Activated naive CD4-positive, alpha-beta T cell (primary cell): ENCODE data around the gene FAM76A.
"Not testable (repeated sequence)": the region's sequence is repeated elsewhere in the genome, so short reads cannot be mapped to it uniquely, and the experiment has no call there.

Source experiments
- DNase-seq, 4 experiments: peaks; one replicate each; lab custom pipeline; 2025; lab: John Stamatoyannopoulos, UW

FAM76A gene

DNA sequence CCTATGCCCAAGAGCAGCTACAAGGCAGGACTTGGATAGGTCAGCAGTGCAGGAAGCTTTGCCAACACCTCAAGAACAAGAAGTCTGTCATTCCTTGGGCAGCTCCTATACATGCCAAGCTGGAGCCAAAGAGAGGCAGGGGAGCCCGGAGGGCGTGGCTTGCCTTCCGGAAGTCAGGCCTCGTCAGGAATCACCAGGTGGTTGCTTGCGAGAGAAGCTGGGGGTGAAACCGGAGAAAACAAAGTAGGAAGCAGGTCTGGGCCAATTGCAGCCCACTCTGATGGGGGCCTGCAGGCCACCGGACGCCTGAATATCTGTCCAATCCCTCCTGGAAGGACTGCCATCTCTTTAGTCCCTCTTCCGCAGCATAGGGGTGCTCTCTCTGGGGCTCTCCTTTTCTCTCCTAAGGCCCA is 794 bp upstream of the FAM76A start:
- DNase-seq, result no peak

DNA sequence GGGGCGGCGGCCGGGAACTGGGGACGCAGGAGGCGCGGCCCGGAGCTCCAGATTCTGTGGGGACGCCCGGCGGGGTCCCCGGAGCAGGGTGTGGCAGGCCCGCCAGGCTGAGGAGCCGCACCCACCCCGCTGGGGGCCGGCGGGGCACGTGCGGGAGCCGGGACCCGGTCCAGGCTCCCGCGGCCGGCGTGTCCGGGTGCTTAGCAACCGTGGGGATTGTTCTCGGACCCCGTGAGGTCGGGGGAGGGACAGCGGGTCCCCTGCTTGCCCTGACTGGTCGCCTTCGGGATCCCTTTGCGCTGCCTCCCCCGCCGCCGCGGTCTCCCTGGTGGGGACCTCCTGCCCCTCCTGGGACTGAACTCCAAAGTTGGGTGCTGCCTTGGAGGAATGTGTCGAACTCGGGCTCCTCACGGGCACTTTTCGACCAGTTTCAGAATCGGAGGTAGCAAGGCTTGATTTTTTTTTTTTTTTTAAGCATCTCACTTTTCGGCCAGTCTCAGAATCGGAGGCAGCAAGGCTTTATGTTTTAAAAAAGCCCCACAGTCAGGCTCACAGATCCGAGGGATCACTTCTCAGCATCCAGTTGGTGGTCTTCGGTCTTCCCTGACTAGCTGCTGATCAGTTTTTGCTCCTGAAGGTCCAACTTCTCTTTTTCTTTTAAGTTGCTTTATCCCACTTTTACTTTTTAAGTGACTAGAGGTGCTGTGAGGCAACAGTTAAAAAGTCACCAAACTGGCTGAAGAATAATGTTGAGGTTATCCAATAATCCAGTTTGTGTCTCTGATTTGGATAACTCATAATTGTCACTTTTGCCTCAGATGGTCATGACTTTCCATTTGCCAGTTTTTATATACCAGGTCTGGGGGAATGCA is 648 bp downstream of the FAM76A start:
- DNase-seq, result peak in 3 of 4 experiments; percentile 14 to 42 (median 35)

DNA sequence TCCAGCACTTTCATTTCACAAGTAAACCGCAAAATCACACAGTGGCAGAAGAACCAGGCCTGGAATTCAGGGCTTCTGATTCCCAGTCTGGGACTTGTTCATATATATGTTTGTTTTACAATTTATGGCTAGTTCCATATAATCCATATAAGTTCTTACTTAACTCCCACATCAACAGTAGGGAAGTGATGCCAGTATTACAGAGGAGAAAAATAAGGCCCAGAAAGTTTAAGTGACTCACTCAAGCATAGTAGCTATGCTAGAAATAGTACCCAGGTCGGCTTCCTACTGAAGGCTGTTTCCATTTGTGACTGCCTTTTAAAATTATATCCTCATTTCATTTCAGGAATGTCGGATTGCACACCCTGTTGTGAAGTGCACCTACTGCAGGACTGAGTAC is 1.4 kb downstream of the FAM76A start:
- no peak for DNase-seq

DNA sequence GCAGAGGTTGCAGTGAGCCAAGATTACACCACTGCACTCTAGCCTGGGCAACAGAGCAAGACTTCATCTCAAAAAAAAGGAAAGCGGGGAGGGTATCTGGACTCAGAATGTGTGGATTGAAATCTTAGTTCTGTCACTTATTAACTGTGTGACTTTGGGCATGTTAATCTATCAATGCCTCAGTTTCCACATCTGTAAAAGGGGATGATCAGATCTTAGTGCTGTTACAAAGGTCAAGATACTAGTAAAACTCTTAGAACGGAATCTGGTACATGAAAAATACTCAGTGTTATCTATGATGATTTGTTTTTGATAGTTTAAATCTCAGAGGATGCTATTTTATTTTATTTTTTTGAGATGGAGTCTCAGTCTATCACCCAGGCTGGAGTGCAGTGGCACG is 10.5 kb downstream of the FAM76A start:
- no peak for DNase-seq

DNA sequence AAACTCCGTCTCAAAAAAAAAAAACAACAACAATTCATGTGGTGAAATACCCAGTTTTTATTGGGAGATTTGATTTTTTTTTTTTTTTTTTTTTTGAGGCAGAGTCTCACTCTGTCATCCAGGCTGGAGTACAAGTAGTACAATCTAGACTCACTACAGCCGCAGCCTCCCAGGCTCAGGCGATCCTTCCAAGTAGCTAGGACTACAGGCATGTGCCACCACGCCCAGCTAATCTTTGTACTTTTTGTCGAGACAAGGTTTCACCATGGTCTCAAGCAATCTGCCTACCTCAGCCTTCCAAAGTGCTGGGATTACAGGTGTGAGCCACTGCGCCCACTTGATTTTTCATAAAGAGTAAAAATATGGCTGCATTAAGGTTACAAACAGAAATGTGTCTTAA is 15.4 kb downstream of the FAM76A start:
- no peak for DNase-seq

DNA sequence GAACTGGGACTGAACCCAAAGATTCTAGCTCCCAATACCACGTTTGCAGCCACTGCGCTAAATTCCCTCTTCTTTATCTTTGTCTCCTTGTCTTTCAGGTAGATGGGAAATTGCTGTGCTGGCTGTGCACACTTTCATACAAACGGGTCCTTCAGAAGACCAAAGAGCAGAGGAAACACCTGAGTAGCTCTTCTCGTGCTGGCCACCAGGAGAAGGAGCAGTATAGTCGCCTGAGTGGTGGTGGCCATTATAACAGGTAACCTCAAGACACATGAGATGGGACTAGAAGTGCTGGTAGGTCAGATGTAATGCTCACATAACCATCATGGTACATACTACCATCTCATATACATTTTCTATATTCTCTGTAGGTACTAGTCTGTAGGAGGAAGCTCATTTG is 18.8 kb downstream of the FAM76A start:
- no peak for DNase-seq

DNA sequence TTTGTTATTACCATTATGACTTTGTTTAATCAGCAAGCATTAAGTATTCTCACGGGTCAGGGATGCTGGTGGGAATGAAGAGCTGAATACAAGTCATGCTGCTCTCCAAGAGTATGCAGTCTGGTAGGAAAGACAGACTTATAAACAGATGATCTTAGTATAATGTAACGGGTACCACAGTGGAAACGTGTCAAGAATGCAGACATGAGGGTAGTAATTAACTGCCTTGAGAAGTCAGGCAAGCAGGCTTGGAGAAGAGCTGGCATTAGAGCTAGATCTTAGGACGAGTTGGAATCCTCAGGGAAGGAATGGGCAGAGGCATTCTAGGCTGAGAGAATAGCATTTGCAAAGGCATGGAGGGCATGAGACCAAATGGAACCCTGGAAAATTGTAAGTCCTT is 19.7 kb downstream of the FAM76A start:
- no peak for DNase-seq

DNA sequence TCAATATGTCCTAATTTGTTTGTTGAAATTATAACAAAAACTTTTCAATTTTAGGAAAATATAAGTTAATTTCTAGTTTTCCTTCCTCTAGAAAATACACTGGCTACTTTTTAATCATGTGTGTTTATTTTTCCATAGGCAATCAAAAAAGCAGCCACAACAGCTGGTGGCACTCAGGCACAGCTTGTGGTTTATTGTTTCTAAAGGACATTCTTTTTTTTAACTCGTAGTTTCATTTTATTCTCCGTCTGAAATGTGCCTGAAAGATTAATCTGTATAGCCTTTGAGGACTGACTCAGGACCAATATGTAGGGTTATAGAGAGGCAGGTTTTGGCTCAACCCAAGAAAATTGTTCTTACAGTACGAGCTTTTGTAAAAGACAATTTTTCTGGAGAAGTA is 26.6 kb downstream of the FAM76A start:
- no peak for DNase-seq

DNA sequence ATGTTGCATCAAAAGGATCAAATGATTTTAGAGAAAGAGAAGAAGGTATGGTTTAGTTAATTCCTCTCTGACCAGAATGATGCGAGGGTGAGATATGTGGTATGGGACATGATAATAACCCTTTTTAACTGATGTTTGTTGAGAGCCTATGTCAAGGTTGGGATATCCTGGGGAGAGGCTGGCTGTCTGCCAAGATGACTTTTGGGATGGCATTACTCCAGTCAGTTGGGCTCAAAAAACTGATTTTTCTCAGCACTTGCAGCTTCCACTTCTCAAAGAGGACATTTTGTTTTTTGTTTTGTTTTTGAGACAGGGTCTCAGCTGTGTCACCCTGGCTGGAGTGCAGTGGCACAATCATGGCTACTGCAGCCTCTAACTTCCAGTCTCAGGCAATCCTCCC is 29.5 kb downstream of the FAM76A start:
- no peak for DNase-seq

DNA sequence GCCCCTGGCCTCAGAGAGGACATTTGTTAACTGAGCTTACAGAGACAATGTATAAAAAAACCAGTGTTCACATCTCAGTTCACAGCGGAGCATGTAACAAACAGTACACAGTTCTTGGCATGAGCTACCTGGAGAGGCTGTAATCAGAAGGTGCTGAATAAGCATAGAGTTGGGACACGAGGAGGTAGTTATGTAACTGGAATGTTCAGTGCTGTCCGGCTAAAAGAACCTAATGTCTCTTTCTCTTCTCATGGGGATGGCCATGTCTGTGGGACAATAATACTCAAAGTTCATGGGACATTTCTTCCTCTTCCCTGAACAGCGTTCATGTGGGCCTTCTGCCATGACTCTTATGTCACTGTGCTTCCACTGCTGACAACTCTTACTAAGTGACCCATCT is 30.1 kb downstream of the FAM76A start:
- DNase-seq, result no peak

DNA sequence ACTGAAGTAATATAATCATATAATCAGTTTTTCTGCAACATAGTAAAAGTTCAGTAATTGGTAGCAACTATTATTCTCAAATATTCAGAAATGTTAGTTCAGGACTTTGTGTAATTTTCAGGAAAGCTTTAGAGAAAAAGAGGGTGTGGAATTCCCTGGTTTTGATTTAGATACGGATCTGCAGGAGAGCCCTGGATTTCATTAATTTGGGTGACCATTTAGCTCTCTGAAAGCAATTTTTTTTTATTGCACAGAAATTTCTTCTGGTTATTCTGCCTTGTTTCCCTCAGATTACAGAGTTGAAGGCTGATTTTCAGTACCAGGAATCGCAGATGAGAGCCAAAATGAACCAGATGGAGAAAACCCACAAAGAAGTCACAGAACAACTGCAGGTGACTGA is 33.5 kb downstream of the FAM76A start:
- DNase-seq, result no peak

DNA sequence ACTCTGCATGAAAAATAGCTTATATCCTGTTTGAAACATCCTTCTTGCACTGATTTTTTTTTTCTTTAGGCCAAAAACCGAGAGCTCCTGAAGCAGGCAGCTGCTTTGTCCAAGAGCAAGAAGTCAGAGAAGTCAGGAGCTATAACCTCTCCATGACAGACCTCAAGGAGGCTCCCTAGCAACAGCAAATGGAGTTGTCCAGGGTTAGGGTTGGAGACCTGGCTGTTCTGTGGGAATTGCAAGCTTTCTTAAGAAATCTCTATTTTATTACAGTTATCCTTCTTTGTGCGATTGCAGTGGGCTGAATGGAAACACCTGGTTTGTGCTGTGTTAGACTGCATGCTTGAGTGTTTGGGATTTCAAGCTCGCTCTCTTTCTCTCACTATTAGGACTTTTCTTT is 34.7 kb downstream of the FAM76A start:
- no peak for DNase-seq

DNA sequence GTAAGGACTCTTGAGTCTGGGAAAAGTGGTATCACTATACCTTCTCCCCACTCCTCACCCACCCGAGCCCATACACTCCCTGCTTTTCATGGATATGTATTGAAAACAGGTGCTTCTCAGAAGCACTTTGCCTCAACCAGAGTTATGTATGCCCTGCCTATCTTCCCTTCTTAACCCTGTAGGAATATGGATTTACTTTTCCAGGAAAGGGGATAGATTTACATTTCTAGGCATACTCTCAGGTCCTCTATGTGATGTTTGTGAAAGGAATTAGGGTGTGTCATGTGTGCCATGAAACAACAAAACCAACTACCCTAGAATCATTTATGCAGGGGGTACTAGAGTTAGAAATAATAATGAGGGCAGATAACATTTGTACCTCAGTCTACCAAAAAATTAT is 36.3 kb downstream of the FAM76A start:
- no peak for DNase-seq

DNA sequence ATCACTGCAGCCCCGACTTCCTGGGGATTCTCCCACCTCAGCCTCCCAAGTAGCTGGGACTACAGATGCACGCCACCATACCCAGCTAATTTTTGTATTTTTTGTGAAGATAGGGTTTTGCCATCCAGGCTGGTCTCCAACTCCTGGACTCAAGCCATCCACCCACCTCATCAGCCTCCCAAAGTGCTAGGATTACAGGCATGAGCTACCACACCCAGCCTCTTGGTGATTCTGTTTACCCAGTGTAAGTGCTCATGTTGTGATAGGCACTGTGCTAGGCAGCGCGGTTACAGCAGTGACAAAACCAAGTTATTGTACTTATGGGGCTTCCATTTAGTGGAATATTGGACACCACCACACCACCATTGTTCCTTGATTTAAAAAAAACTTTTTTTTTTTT is 37.6 kb downstream of the FAM76A start:
- no peak for DNase-seq

DNA sequence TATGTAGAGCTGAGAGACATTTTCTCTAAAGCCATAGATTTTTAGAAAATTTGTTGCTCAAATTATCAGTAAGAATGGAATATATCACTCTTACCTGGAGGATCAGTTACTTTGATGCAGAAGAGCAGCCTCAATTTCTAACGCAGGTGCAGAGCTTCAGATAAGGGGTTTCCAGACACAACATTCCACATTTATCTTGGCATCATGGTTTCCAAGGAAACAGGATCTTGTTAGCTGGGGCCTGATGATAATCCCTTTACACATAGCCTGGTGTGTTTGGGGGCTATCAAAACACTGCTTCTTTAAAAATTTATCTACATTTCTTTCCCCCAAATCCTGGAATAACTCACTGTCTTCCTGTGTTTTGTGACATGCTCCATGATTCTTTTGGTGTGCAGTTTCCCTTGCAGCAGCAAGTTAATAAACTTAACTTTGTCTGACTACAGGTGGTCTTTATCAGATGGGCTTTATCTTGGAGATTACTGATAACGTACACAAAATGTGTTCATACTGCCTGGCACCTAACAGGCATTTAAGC is 44.6 kb downstream of the FAM76A start:
- DNase-seq, result no peak

DNA sequence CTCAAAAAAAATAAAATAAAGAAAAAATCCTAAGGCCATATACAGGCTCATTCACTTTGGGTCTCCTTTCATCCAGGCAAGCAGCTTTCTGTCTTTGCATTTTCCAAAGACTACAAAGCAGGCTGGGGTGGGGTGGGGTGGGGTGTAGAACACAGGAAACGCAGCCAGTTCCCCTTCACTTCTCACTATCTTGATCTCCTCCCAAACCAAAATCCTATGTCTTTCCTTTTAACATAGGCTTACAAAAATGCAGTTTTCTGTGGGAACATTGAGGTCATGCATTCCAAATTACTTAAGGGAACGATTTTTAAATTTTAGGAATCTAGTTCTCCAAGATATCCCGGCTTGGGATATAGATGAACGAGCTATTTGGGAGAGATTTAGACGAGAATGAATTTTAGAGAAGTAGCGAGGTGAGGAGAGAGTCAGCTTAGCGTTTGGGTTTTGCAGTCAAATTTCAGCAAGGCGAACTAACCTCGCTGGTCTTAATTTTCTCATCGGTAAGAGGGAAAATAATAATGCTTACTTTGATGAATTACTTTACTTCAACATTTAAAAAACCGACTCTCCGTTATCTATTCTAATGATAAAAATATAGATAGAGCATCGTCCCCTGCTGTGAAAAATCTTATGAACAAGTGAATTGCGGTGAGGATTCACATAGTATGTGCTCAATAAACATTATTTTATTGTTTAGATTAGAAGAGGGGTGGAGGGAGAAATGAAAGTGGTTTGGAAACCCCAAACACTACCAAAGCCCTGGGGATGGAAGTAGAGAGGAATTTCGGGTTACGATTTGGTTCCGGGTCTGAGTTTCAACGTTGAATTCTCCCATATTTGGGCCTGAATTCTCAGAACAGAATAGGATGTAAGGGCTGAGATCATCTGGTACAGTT is 46.5 kb downstream of the FAM76A start:
- no peak for DNase-seq

DNA sequence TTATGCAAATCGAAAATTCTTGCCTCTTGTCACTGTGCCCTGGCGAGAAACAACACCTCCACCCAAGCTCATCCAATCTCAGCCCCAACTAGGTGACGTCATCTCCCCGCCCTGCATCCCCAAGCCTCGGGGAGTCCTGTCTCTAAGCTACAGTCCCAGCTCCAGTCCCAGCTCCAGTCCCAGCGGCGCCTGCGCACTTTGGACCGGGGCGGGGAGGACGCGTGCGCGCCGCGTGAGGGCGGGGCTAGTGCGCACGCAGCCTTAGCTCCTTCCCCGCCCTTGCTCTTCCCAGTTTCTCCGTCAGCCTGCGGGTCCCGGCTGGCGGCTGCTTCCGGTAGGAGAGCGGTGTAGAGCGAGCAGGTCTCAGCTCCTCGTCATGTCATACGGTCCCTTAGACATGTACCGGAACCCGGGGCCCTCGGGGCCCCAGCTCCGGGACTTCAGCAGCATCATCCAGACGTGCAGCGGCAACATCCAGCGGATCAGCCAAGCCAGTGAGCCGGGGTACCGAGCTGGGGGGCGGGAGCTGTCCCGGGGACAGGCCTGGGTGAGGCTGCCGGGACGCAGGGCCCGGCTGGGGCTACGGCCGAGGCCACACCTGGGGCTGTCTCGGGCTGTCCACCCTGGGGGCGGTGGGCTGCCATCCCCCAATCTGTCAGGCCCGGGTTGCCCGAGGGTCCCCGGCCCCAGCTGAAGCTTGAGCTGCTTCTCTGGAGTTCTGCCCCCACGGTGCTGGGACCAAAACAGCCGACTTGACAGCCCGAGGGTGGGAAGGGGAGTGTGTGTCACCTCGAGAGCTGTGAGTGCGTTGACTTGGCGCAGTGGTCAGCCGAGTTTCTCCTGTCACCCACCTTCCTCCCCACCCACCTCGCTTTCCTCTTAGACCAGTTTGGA is 47.4 kb downstream of the FAM76A start, which contains the start of gene STX12:
STX12 (plus strand) TSS at position 288 of the 894 bp plus-strand sequence; CDS start at position 377, 89 bp downstream.
- peak; percentile 90 to 95 (median 94) for DNase-seq

DNA sequence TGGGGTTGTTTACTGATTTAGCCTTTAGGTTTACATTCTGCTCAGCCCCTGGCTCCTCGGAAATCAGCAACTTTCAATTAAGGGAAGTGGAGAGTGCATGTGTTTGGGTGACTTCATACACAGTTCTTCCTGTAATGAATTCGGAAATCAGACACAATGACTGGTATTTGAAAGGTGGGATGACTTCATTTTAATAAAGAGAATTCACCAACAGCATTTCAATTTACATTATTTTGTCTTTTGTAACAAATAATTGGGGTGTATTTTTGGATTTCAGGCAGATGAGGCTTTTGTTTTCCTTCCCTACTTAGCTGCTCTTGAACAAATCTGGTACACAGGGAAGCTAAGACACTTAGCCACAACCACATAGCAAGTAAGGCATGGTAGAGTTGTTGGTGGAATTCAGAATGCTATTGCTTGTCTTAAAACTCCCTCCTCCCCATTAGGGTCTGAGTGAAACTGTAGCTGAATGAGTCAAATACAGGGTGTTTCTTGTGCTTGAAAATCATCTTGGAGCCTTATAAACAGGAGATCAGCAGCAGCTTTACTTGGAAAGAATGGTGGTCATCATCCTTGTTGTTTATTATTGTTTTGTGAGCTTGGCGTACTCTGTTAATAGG is 48.2 kb downstream of the FAM76A start:
- no peak for DNase-seq

DNA sequence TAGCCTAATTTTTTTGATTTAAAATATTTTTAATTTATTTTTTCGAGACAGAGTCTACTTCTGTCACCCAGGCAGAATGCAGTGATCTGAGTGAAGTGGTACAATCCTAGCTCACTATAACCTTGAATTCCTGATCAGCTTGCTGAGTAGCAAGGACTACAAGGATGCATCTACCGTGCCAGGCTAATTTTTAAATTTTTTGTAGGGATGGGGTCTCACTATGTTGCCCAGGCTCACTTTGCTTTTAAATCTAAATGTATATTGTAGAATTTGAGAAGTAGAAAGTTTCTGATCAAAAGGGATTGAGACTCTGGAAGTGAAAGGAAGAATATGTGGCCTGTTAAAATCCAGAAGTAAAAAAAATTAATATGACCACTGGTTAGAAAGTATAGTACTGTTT is 48.9 kb downstream of the FAM76A start:
- no peak for DNase-seq

DNA sequence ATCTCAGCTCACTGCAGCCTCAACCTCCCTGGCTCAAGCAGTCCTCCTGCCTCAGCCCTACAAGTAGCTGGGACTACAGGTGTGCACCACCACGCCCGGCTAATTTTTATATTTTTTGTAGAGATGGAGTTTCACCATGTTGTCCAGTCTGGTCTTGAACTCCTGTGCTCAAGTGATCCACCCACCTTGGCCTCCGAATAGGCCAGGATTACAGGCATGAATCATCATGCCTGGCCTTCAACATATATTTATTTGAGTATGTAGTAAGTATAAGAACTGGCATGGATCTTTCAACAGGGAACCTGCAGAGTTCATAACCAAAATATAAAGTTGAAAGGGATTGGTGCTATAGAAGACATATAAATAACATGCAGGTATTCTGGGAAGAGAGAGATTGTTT is 49.6 kb downstream of the FAM76A start:
- DNase-seq, result not testable (repeated sequence)

DNA sequence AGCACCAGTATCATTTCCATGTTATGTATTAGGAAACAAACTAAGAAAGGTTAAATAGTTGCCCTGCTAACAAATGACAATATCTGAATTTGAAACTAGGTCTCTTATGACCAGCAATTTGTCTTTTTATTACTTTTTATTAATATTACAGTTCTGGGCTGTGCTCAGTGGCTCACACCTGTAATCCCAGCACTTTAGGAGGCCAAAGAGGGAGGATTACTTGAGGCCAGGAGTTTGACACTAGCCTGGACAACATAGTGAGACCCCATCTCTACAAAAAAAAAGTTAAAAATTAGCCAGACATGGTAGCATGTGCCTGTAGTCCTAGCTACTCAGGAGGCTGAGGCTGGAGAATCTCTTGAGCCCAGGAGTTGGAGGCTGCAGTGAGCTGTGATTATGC is 50.5 kb downstream of the FAM76A start:
- DNase-seq, result not testable (repeated sequence)
